RWPE2 (cell line): ENCODE measurements around the gene HOXD12.

Experiments
- ATAC-seq: fragments of 200-7000 bp; cut with Tn5 transposase; 3 replicates; pipeline ENCODE4 v1.9.1; 2021; ENCODE audit warnings: low read depth
- DNase-seq: peaks from one replicate; pipeline ENCODE4 v3.0.0-alpha.2; 2020; ENCODE audit warnings: low spot score
- H3K27ac ChIP-seq: fragments of 450-650 bp; 2 replicates; pipeline ENCODE4 v1.5.1; 2017; ENCODE audit warnings: mild to moderate bottlenecking; ENCODE audit not compliant: poor library complexity, severe bottlenecking
- H3K27me3 ChIP-seq: fragments of 250-450 bp; sonication (Bioruptor Pico); 2 replicates; pipeline ENCODE4 v1.5.1; 2021; ENCODE audit warnings: mild to moderate bottlenecking, moderate library complexity; ENCODE audit not compliant: insufficient read depth, poor library complexity, severe bottlenecking
- H3K36me3 ChIP-seq: fragments of 250-450 bp; sonication (Bioruptor Pico); 2 replicates; pipeline ENCODE4 v1.5.1; 2020; ENCODE audit warnings: low read depth, mild to moderate bottlenecking, moderate library complexity
- H3K4me1 ChIP-seq: fragments of 250-450 bp; sonication (Bioruptor Pico); 2 replicates; pipeline ENCODE4 v1.5.1; 2021; ENCODE audit warnings: mild to moderate bottlenecking, moderate library complexity; ENCODE audit not compliant: insufficient read depth, poor library complexity, severe bottlenecking
- H3K4me3 ChIP-seq: fragments of 250-450 bp; sonication (Bioruptor Pico); 2 replicates; pipeline ENCODE4 v1.5.1; 2021; ENCODE audit warnings: mild to moderate bottlenecking, moderate library complexity; ENCODE audit not compliant: severe bottlenecking
- H3K9me3 ChIP-seq: fragments of 250-450 bp; sonication (Bioruptor Pico); 2 replicates; pipeline ENCODE4 v1.5.1; 2021; ENCODE audit warnings: mild to moderate bottlenecking, moderate library complexity; ENCODE audit not compliant: severe bottlenecking
- TF ChIP-seq, protein P1 (sequence below): fragments of 450-650 bp; IDR thresholded peaks from one replicate; pipeline ENCODE4 v1.5.1; 2017; ENCODE audit warnings: mild to moderate bottlenecking, moderate library complexity; ENCODE audit not compliant: poor library complexity, severe bottlenecking

Gene HOXD12

DNA sequence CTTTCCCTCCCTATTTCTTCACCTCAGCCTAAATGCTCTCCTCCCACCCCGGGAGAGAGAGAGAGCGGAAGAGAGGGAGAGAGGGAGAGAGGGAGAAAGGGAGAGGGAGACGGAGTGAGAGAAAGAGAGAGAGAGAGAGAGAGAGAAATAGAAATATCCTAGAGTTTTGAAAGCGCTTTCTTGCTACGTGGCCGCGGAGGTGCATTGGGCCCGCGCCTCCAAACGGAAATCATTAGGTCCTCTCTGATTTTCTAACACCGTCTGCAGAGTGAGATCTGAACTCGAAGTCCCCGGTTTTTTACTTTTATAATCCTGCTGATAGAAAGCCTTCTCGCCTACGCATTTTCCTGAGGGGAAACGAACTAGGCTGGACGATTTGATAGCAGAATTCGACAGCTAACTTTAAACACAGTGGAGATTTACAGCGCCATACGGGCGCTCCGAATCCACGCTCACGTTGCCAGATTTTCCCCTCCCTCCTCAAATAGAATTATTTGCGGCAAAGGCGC, 14.9 kb upstream of the HOXD12 start:
- Histone ChIP-seq H3K27ac (no peak overlapping the region), H3K4me1 (no peaks in the 10 kb centered on the region), H3K9me3 (no peaks in the 10 kb centered on the region), H3K27me3 (peaks cover 96% of the 10 kb centered on the region), H3K4me3 (no peak overlapping the region), H3K36me3 (no peaks in the 10 kb centered on the region)
- DNase-seq, result no peak
- no peak for ATAC-seq
- TF ChIP-seq, protein P1, sequence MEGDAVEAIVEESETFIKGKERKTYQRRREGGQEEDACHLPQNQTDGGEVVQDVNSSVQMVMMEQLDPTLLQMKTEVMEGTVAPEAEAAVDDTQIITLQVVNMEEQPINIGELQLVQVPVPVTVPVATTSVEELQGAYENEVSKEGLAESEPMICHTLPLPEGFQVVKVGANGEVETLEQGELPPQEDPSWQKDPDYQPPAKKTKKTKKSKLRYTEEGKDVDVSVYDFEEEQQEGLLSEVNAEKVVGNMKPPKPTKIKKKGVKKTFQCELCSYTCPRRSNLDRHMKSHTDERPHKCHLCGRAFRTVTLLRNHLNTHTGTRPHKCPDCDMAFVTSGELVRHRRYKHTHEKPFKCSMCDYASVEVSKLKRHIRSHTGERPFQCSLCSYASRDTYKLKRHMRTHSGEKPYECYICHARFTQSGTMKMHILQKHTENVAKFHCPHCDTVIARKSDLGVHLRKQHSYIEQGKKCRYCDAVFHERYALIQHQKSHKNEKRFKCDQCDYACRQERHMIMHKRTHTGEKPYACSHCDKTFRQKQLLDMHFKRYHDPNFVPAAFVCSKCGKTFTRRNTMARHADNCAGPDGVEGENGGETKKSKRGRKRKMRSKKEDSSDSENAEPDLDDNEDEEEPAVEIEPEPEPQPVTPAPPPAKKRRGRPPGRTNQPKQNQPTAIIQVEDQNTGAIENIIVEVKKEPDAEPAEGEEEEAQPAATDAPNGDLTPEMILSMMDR, result no peak

DNA sequence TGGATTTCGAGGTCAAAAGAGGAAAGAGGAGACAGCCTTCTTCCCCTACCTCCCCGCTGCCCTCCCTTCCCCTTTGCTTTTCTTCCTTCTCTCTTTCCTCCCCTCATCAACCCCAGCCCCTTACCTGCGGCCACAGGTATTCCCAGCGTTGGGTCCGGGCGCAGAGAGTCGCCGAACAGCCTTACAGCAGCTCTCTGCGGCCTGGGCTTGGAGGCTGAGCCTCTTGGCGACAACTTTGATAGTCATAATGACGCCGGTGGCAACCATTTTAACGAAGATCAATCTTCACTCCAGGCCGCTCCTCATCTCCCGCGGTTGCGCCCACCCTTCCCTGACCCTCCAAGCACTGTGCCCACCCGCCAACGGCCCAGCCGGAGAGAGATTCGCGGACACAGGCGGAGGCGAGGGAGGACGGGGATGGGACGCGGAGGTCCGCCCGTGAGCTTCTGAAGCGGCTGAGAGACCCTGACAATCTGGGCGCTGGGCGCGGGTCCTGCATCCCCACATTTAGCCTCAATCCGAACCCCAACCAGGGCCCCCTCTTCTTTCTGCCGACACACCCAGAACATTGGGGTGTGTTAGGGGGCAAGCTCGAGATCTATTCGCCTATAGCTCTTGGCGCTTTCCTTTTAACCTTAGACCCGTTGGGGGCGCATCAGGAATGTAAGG, 14.3 kb upstream of the HOXD12 start:
- Histone ChIP-seq H3K27ac (no peak overlapping the region), H3K27me3 (peaks cover 99% of the 10 kb centered on the region), H3K4me1 (no peaks in the 10 kb centered on the region), H3K4me3 (no peak overlapping the region), H3K36me3 (no peaks in the 10 kb centered on the region), H3K9me3 (no peaks in the 10 kb centered on the region)
- no peak for ATAC-seq
- TF ChIP-seq, protein P1, result no peak
- no peak for DNase-seq

DNA sequence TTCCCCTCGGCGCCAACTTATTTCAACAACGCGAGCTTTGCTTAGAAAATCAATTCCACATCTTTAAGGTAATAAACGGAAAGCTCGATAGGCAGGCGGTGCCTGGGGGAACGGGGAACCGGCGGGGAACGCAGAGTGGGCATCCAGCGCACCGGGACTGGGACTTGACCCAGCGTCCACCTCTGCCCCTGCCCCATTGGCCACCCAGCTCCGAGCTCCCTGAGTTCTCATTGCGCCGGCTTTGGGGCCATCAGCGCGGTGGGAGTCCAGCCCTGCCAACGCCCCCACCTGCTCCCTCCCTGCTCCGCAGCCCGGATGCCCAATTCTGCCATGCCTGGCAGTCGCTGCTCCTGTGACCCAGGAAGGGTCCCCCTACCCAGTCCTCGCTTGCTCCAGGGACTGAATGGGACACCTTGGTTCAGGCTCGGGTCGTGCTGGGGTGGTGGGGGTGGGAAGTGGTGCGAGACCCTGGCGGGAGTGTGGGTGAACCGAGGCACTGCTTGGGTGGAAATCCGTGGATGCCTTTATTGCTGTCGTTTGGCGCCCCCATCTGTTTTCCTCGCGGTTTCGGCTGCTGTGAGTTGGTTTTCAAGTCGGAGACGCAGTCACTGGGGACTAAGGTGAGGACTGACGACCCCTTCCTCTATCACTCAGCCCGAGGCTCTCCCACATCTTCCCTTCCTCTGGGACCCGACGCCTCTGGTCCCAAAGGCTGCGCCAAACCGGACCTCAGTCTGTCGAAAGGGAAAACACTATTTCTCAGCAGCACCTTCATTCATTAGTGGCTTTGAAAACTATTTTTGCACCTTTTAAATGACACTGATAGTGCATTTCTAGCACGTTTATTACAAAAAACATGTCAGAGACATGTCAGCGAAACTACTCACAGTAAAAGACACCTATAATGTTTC, 13.5 kb upstream of the HOXD12 start:
- H3K27me3 ChIP-seq, result peaks cover 100% of the 10 kb centered on the region
- no peaks in the 10 kb centered on the region for H3K36me3 ChIP-seq
- H3K4me3 ChIP-seq, result no peak overlapping the region
- ATAC-seq (peak; percentile 37; the same call in 2 of the 3 replicates), DNase-seq (no peak)
- TF ChIP-seq, protein P1, result peak; percentile 65
- no peak overlapping the region for H3K27ac ChIP-seq
- no peaks in the 10 kb centered on the region for H3K4me1 ChIP-seq
- H3K9me3 ChIP-seq, result no peaks in the 10 kb centered on the region

DNA sequence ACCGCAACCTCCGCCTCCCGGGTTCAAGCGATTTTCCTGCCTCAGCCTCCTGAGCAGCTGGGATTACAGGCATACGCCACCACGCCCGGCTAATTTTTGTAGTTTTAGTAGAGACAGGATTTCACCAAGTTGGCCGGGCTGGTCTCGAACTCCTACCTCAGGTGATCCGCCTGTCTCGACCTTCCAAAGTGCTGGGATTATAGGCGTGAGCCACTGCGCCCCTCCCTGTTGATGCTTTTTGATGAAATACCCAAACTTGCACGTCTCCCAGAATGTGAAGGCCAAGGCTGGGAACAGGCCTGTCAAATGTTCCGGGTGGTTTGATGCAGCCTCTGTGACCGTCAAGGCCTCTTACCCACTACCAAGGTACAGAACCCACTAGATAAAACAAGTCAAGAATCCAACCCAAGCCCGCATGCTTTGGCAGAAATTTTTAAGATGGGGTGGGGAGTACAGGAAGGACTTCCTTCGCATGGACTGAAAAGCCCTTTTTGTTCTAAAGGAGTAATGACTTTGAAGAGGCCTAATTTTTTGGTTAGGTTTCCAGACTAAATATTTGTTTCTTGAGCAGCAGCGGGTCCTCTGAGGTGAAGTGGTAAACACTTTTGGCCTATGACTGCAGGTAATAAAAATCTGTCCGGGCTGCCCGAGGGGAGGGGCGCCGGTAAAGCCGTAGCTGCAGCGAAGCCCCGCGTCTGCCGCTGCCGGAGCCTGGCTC, 12.1 kb upstream of the HOXD12 start:
- ATAC-seq, result no peak
- DNase-seq, result no peak
- H3K9me3 ChIP-seq, result no peaks in the 10 kb centered on the region
- no peak overlapping the region for H3K4me3 ChIP-seq
- H3K27me3 ChIP-seq, result peaks cover 100% of the 10 kb centered on the region
- TF ChIP-seq, protein P1, result no peak
- H3K27ac ChIP-seq, result no peak overlapping the region
- no peaks in the 10 kb centered on the region for H3K36me3 ChIP-seq
- H3K4me1 ChIP-seq, result no peaks in the 10 kb centered on the region
